ENCODE results near the gene NRL.

DNA sequence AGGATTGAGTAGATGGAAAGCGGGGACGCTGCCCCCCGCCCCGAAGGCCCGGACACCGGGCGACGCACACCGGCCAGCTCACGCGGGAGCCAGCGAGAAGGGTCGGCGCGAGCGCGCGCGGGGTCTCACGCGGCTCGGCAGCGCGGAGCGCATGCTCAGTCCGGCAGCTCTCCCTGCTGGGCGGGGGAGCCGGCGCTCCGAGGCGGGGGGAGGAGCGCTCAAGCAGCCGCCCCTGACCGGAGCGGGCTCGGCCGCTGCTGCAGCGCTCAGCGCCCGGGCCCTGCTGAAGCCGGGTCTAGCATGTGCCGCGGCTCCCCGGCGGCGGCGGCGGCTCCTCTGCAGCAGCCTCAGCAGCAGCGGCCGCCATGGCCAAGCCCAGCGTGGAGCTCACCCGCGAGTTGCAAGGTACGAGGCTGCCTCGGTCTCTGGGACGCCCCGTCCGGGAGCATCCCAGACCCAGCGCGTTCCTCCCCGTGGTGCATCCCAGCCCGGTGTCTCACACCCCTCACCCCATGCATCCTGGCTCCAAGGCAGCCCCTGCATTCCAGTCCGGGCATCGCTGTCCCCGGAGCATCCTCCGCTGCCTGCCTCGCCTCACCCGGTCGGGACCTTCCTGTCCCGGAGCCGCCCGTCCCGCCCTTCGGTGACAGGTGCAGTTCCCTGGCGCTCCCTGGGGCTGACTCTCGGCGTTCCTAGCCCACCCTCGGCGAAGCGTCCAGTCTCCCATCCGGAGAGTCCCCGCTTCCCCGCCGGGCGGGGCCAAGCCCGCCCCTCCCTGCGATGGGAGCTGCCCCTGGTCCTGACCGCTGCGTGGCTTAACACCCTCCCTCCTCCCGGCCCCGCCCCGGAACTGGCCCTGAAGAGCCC lies 62.7 kb downstream of the NRL start, which contains the start of gene CARMIL3:
- TF ChIP-seq CTCF (IDR thresholded peaks at IDR 0.05): peak in 1 of 4 experiments; percentile 5
- no peak for TF ChIP-seq POLR2AphosphoS5 (IDR thresholded peaks at IDR 0.05)
